Mucosa of gallbladder (tissue), 1 donor: ENCODE measurements around the gene ZNF391. TPM values are rescaled to one million over a fixed set of nuclear protein-coding genes. Genes with fewer than 3 reads are reported as not detected.
A peak's percentile ranks its signal among the peaks of the same experiment; 100 is the strongest.
"Not testable (repeated sequence)": the region's sequence is repeated elsewhere in the genome, so short reads cannot be mapped to it uniquely, and the experiment has no call there.

Experiments used
- DNase-seq: peaks from one replicate; pipeline ENCODE4 v3.0.0-alpha.2; 2020; ENCODE audit warnings: low spot score
- total RNA-seq: library from RNA; stranded (reverse); gene quantifications from one replicate; pipeline ENCODE4 v1.2.1, GENCODE V29; 2021
- donor health status: DM: no; HTN: no; CAD: no.

The ZNF391 gene
- total RNA-seq: 1.9 TPM

DNA sequence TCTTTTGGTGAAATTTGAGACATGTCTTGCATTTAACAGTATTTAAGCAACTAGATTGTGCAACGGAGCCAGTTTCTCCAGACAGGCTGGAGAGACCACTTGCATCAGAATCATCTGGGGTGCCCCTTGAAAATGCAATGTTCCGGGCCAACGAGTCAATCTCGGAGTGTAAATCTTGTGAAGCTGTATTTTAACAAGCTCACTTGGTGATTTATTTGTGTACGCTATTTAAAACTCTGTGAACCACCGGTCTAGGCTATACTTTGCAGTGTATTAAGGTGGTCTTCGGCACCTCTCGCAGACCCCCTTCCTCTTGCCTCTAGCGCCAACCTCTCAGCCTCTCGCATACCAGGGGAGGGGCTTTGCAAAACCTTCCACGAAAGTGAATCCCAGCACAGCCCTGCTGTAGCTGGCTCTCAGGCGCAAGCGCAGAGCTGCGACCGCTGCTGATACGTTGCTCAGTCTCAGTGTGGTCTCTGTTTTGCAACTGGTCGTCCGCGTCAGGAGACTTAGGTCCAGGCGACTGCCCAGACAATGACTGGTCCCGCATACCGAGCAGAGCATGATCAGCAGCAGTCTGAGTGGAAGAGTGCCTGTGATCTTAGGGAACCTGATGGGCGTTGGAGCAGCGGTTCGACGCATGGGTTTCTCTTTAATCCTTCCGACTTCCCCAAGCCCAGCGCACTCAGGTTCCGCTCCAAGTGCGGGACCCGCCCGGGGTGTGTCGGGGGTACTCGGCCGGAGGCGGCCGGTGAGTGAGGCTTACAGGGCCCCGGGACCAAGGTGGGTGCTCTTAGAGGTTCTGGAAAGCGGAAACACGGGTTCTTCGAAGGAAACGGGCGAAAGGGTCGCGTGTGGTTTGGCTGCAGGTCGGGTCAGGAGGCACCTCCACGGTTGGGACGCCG is at the start of gene ZNF391:
Gene ZNF391 (plus strand): TSS at position 467 of the 905 bp plus-strand sequence. CDS start 11,612 bp downstream, outside the sequence.
- peak; percentile 62 for DNase-seq

DNA sequence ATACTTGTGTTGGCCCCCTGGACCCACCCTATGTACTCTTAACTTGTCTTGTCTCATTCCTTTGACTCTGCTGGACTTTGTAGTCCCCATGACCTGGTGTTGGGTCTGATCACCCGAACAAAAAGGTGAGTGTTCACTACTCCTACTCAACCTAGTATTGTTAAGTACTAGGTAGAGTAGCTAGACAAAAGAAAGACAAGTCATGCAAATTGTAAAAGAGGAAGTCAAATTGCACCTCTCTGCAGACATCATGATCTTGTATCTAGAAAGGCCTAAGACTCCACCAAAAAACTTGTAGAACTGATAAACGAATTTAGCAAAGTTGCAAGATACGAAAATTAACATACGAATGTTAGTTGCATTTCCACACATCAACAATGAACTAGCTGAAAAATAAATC is 35.7 kb upstream of the ZNF391 start:
- DNase-seq: no peak

DNA sequence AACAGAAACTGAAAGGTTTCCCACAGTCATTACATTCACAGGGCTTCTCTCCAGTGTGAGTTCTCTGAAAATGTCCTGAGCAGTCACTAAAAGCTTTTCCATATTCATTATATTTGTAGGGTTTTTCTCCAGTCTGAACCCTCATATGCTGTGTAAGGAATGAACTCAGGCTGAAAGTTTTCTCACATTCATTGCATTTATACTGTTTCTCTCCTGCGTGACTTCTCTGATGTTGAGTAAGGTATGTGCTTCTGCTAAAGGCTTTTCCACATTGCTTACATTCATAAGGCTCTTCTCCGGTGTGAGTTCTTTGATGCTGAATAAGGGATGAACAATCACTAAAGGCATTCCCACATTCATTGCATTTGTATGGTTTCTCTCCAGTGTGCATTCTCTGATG is 29.8 kb upstream of the ZNF391 start:
- no peak for DNase-seq

- no peak for DNase-seq
Observed at GRCh38 chr6:27359231-27359630, 29.3 kb upstream of the ZNF391 start.

- DNase-seq: no peak
Observed at GRCh38 chr6:27368202-27368601, 20.4 kb upstream of the ZNF391 start.

- DNase-seq: no peak
Observed at GRCh38 chr6:27370391-27370790, 18.2 kb upstream of the ZNF391 start.

DNA sequence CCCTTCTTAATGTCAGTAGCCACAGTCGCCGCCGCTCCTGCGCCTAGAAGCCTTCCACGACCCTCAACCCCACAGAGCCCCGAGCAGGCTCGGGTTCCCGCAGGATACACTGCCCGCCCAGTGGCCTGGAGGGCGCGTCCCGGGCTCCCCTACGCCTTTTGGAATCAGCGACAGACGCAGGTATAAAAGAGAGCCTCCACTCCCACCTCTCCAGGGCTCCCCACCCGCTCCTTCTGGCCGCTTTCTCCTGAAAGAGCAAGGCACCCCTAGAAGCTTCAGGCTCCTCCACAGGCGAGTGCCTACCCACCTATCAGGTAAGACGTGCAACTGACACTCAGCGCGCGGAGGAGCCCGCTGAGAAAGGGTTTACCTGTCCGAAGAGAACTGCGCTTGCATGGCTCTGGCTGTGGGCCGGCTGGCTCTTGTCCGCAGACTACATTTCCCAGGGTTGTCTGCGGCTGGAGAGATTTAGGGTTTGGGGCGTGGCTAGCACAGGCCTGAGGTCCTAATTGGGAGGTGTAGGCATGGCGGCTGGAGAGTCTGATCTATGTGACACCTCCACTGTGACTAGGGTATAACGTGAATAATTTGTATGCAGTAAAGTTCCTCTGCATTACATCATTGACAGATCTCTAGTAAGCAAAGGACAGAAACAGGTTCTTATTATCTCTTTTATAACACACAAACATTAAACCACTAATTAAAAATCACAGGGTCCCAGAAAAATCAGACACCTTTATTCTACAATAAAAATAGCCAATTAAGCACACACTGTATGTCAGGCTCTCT is 13.5 kb upstream of the ZNF391 start:
- peak; percentile 72 for DNase-seq

GRCh38 chr6:27375613-27376079 is 12.9 kb upstream of the ZNF391 start:
- no peak for DNase-seq

DNA sequence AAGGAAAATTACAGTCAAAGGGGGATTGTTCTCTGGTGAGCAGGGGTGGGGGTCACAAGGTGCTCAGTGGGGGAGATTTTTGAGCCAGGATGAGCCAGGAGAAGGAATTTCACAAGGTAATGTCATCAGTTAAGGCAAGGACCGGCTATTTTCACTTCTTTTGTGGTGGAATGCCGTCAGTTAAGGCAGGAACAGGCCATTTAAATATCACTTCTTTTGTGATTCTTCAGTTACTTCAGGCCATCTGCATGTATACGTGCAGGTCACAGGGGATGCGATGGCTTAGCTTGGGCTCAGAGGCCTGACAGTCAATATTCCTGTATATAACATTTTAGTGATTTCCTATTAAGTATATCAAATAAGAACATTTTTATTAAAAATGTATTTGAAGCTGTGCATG is 10.2 kb upstream of the ZNF391 start:
- DNase-seq: not testable (repeated sequence)

DNA sequence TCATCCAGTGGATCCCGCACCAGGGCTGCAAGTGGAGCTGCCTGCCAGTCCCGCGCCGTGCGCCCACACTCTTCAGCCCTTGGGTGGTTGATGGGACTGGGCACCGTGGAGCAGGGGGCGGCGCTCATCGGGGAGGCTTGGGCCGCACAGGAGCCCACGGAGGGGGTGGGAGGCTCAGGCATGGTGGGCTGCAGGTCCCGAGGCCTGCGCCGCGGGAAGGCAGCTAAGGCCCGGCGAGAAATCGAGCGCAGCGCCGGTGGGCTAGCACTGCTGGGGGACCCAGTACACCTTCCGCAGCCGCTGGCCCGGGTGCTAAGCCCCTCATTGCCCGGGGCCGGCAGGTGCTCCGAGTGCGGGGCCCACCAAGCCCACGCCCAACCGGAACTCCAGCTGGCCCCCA is 7.6 kb upstream of the ZNF391 start:
- not testable (repeated sequence) for DNase-seq

GRCh38 chr6:27383011-27383410 is 5.5 kb upstream of the ZNF391 start:
- no peak for DNase-seq

- DNase-seq: no peak
Observed at GRCh38 chr6:27383481-27383880, 5.1 kb upstream of the ZNF391 start.

DNA sequence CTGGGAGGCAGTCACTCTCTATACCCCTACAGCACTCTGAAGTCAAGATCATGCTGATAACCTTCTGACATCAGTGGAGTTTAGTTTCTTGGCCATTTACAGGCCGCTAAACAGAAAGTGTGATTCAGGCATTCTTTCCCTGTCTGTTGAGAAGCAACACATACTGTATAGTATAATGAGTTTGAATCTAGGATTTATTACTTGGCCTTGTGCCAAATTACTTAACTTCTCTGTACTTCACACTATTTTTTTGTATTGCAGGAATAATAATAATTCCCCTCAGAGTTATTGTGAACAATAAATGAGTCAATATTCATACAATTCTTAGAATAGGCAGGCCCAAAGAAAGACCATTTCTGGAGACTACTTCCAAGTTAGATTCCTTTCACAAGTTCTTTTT is 4.1 kb downstream of the ZNF391 start:
- no peak for DNase-seq

GRCh38 chr6:27394073-27394472 is 5.5 kb downstream of the ZNF391 start:
- DNase-seq: no peak

DNA sequence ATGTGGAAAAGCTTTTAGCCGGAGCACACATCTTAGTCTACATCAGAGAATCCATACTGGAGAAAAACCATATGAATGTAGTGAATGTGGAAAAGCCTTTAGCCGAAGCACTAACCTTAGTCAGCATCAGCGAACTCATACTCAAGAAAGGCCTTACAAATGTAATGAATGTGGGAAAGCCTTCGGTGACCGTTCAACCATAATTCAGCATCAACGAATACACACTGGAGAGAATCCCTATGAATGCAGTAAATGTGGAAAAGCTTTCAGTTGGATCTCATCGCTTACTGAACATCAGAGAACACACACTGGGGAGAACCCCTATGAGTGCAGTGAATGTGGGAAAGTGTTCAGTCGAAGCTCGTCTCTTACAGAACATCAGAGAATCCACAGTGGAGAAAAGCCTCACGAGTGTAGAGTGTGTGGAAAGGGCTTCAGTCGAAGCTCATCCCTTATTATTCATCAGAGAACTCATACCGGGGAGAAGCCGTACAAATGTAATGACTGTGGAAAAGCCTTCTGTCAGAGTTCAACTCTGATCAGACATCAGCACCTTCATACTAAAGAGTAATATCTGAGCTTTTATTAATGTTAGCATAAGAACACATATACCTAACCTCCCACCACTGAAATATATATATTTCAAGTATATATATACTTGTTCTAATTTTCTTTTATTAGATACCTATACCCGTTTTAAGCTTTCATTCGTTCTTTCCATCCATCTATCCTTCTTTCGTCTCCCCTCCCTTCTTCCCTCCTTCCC is 12.5 kb downstream of the ZNF391 start:
- DNase-seq: no peak

DNA sequence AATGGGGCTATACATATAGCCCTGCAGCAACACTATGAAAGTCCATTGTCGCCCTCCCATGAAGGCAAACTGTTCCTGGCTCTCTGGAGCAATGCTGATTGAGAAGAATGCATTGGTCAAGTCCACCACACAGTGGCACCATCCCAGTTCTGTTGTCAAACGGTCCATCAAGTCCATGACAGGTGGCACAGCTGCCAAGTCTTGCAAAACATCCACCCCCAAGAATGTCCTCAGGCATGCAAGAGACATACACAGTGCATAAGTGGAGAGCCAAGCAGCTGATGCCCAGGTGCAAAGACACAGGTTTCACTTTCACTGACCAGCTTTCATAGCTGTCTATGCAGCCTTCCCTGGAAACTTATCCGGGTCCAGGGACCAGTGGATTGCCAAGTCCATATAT is 17.5 kb downstream of the ZNF391 start:
- DNase-seq: no peak

DNA sequence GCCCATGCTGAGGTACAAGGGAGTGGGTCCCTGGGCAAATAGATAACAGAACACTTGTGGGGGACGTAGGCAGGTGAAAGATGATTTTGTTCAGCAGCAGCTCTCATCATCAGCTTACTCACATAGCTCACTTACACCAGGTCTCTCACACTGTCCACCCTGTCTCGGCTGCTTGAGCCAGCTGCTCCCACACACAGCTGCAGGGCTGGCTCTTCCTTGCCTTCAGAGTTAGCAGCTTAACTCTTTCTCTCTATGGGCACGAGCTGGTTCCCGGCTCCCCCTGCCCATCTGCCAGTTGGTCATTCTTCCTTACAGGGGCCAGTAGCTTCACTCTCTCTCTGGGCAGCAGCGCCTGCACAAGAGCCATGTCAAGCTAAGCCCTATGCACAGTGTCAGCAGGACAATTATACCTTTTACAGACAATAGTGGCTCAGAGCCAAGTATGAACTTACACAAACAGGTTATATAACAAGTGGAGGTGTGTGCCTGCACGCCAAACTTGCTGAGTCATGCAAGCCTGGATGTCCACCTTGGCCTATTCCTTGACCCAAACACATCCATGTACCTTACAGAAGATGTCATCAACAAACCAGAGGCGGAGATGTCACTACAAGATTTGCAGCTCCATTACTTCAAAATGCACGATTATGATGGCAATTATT is 18.7 kb downstream of the ZNF391 start:
- no peak for DNase-seq

DNA sequence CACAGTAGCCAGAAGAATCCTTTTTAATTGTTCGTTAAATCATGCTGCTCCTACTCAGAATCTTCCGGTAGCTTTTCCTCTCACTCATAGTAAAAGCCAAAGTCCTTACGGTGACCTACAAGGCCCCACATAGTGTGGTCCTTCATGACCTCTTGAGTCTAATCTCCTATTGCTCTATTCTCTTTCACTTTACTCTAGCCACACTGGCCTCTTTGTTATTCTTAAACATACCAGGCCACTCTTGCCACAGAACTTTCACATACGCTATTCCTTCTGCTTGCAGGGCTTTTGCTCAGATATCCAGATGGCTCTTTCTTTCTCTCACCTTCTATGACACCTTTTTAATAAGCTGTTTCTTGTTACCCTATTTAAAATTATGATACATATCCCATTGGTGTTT is 25.7 kb downstream of the ZNF391 start:
- DNase-seq: no peak

- no peak for DNase-seq
Observed at GRCh38 chr6:27414996-27415395, 26.4 kb downstream of the ZNF391 start.

DNA sequence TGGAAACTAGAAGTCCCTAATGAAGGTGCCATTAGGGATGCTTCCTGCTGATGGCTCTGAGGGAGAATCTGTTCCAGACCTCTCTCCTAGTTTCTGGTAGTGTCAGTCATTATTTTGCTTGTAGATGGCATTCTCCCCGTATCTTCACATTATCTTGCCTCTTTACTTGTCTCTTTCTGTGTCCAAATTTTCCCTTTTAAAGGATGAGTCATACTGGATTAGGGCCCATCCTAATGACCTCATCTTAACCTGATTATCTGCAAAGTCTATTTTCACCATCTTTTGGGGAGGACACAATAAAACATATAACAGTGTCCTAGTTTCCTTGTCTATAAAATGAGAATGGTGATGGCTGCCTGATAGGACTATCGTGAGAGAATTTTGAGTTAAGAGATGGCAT is 27.3 kb downstream of the ZNF391 start:
- DNase-seq: no peak

- no peak for DNase-seq
Observed at GRCh38 chr6:27419363-27419762, 30.8 kb downstream of the ZNF391 start.
